ENCODE results near the gene NME3. TPM values are rescaled to one million over a fixed set of nuclear protein-coding genes. Genes with fewer than 3 reads are reported as not detected.

Gene NME3
- total RNA-seq, 1 experiment from 2014 or later, result 66.9 TPM

GRCh38 chr16:1766701-1767100 is 4.6 kb downstream of the NME3 start:
- POLR2A ChIA-PET (ENCODE audit: unreplicated experiment), result no interaction called here
- H3K4me3 ChIP-seq (ENCODE audit: low read length), result no peak overlapping the region
- no peak overlapping the region for H3K4me2 ChIP-seq (ENCODE audit: low read length)
- no peaks in the 10 kb centered on the region for H3K27me3 ChIP-seq (ENCODE audit: low read length)
- DNase-seq (no peak), ATAC-seq (no peak)
- H3F3A ChIP-seq (ENCODE audit: low read length, unreplicated experiment), result no peaks in the 10 kb centered on the region
- no peaks in the 10 kb centered on the region for H3K9me2 ChIP-seq (replicated peaks; ENCODE audit: low read length)
- intact Hi-C loops (cut with micrococcal nuclease), result no loop called here
- no peaks in the 10 kb centered on the region for H4K20me1 ChIP-seq (ENCODE audit: low read length)
- H3K9ac ChIP-seq (ENCODE audit: low read length), result no peak overlapping the region
- no peaks in the 10 kb centered on the region for H3K9me3 ChIP-seq (ENCODE audit: low read length)
- no peak for TF ChIP-seq EZH2 (IDR thresholded peaks at IDR 0.05; ENCODE audit: low read length, unreplicated experiment)
- TF ChIP-seq, protein P1, sequence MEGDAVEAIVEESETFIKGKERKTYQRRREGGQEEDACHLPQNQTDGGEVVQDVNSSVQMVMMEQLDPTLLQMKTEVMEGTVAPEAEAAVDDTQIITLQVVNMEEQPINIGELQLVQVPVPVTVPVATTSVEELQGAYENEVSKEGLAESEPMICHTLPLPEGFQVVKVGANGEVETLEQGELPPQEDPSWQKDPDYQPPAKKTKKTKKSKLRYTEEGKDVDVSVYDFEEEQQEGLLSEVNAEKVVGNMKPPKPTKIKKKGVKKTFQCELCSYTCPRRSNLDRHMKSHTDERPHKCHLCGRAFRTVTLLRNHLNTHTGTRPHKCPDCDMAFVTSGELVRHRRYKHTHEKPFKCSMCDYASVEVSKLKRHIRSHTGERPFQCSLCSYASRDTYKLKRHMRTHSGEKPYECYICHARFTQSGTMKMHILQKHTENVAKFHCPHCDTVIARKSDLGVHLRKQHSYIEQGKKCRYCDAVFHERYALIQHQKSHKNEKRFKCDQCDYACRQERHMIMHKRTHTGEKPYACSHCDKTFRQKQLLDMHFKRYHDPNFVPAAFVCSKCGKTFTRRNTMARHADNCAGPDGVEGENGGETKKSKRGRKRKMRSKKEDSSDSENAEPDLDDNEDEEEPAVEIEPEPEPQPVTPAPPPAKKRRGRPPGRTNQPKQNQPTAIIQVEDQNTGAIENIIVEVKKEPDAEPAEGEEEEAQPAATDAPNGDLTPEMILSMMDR (conservative IDR thresholded peaks at IDR 0.05; ENCODE audit: low read depth, low read length), result no peak
- no peak for TF ChIP-seq EZH2phosphoT487 (IDR thresholded peaks at IDR 0.05; ENCODE audit: borderline replicate concordance, low read length)
- CTCF ChIA-PET, result no interaction called here
- no peak overlapping the region for H3K27ac ChIP-seq (ENCODE audit: low read length)
- H3K36me3 ChIP-seq (ENCODE audit: low read depth, low read length), result no peaks in the 10 kb centered on the region
- H3K79me2 ChIP-seq (ENCODE audit: low read length), result peaks cover under 1% of the 10 kb centered on the region
- no peak overlapping the region for H2AFZ ChIP-seq (ENCODE audit: low read length)
- no TSS peak for BruUV-seq (replicated peaks)
- 0 out of 2 replicates have a peak, but pooled peaks cover under 1% of the 10 kb centered on the region for H3K4me1 ChIP-seq (ENCODE audit: insufficient read depth, low read length)

DNA sequence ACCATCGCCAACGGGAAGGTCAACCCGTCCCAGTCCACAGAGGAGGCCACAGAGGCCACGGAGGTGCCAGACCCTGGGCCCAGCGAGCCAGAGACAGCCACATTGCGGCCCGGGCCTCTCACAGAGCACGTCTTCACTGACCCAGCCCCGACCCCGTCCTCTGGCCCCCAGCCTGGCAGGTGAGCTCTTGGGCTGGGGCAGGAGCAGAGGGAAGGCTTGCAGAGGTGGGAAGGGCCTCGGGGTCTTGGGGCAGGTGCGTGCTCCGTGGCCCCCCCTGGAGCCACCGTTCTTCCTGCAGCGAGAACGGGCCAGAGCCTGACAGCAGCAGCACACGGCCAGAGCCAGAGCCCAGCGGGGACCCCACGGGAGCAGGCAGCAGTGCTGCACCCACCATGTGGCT is 5.1 kb downstream of the NME3 start:
- no peak overlapping the region for H3K9ac ChIP-seq (ENCODE audit: low read length)
- ATAC-seq (no peak), DNase-seq (no peak)
- H3F3A ChIP-seq (ENCODE audit: low read length, unreplicated experiment), result no peaks in the 10 kb centered on the region
- H3K4me1 ChIP-seq (ENCODE audit: insufficient read depth, low read length), result no peaks in the 10 kb centered on the region
- TF ChIP-seq EZH2 (IDR thresholded peaks at IDR 0.05; ENCODE audit: low read length, unreplicated experiment) (no peak), EZH2phosphoT487 (IDR thresholded peaks at IDR 0.05; ENCODE audit: borderline replicate concordance, low read length) (no peak)
- TF ChIP-seq, protein P1 (conservative IDR thresholded peaks at IDR 0.05; ENCODE audit: low read depth, low read length), result no peak
- no peaks in the 10 kb centered on the region for H3K79me2 ChIP-seq (ENCODE audit: low read length)
- H2AFZ ChIP-seq (ENCODE audit: low read length), result no peak overlapping the region
- no peaks in the 10 kb centered on the region for H3K36me3 ChIP-seq (ENCODE audit: low read depth, low read length)
- H3K4me3 ChIP-seq (ENCODE audit: low read length), result no peak overlapping the region
- intact Hi-C loops (cut with micrococcal nuclease), result no loop called here
- no peak overlapping the region for H3K4me2 ChIP-seq (ENCODE audit: low read length)
- H3K27ac ChIP-seq (ENCODE audit: low read length), result no peak overlapping the region
- POLR2A ChIA-PET (ENCODE audit: unreplicated experiment), result no interaction called here
- CTCF ChIA-PET, result no interaction called here
- no peaks in the 10 kb centered on the region for H3K9me3 ChIP-seq (ENCODE audit: low read length)
- BruUV-seq (replicated peaks), result no TSS peak
- H4K20me1 ChIP-seq (ENCODE audit: low read length), result no peaks in the 10 kb centered on the region
- no peaks in the 10 kb centered on the region for H3K9me2 ChIP-seq (replicated peaks; ENCODE audit: low read length)
- H3K27me3 ChIP-seq (ENCODE audit: low read length), result no peaks in the 10 kb centered on the region

DNA sequence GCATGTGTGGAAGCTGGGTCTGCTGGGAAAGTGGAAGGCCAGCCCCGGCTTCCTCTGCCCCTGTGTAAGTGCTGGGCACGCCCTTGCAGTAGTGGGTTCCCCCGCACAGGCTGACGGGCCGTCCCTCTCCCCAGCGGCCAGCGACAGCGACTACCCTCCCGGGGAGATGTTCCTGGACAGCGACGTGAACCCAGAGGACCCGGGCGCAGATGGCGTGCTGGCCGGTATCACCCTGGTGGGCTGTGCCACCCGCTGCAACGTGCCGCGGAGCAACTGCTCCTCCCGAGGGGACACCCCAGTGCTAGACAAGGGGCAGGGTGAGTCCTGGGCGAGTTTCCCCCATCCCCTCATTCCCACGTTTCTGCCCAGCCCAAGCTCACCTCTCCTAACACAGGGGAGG is 5.5 kb downstream of the NME3 start:
- no peak overlapping the region for H3K9ac ChIP-seq (ENCODE audit: low read length)
- no peaks in the 10 kb centered on the region for H4K20me1 ChIP-seq (ENCODE audit: low read length)
- TF ChIP-seq, protein P1 (conservative IDR thresholded peaks at IDR 0.05; ENCODE audit: low read depth, low read length), result no peak
- TF ChIP-seq EZH2 (IDR thresholded peaks at IDR 0.05; ENCODE audit: low read length, unreplicated experiment), result no peak
- no peak for TF ChIP-seq EZH2phosphoT487 (IDR thresholded peaks at IDR 0.05; ENCODE audit: borderline replicate concordance, low read length)
- BruUV-seq (replicated peaks), result no TSS peak
- ATAC-seq, result no peak
- intact Hi-C loops (cut with micrococcal nuclease), result no loop called here
- no peaks in the 10 kb centered on the region for H3K79me2 ChIP-seq (ENCODE audit: low read length)
- no peaks in the 10 kb centered on the region for H3K36me3 ChIP-seq (ENCODE audit: low read depth, low read length)
- no peak overlapping the region for H3K27ac ChIP-seq (ENCODE audit: low read length)
- no peaks in the 10 kb centered on the region for H3F3A ChIP-seq (ENCODE audit: low read length, unreplicated experiment)
- CTCF ChIA-PET, result no interaction called here
- no peak overlapping the region for H3K4me2 ChIP-seq (ENCODE audit: low read length)
- H3K9me2 ChIP-seq (replicated peaks; ENCODE audit: low read length), result no peaks in the 10 kb centered on the region
- no peak overlapping the region for H2AFZ ChIP-seq (ENCODE audit: low read length)
- POLR2A ChIA-PET (ENCODE audit: unreplicated experiment), result no interaction called here
- no peak for DNase-seq
- H3K9me3 ChIP-seq (ENCODE audit: low read length), result no peaks in the 10 kb centered on the region
- no peaks in the 10 kb centered on the region for H3K4me1 ChIP-seq (ENCODE audit: insufficient read depth, low read length)
- H3K27me3 ChIP-seq (ENCODE audit: low read length), result no peaks in the 10 kb centered on the region
- H3K4me3 ChIP-seq (ENCODE audit: low read length), result no peak overlapping the region
